Fibroblast of mammary gland (primary cell): ENCODE measurements around the gene DNAJC1.
A peak's percentile ranks its signal among the peaks of the same experiment; 100 is the strongest.
"Not testable (repeated sequence)": the region's sequence is repeated elsewhere in the genome, so short reads cannot be mapped to it uniquely, and the experiment has no call there.

Source experiments
- DNase-seq: peaks from one replicate; pipeline ENCODE4 v3.0.0-alpha.2; 2010; ENCODE audit warnings: low read depth
- H3K4me3 ChIP-seq: 2 replicates; pipeline ENCODE4 v1.5.1; 2011; ENCODE audit warnings: low read depth, mild to moderate bottlenecking, low read length, moderate library complexity; ENCODE audit not compliant: control insufficient read depth
- CTCF ChIP-seq: conservative IDR thresholded peaks from 2 replicates; pipeline ENCODE4 v1.5.1; 2011; ENCODE audit warnings: low read depth, low read length, inconsistent platforms; ENCODE audit not compliant: control insufficient read depth, insufficient read depth

The DNAJC1 gene

GRCh38 chr10:21720090-21720489, 283.4 kb downstream of the DNAJC1 start:
- H3K4me3 ChIP-seq: no peak overlapping the region
- peak; percentile 49 for DNase-seq
- TF ChIP-seq CTCF: no peak

- DNase-seq: no peak
- no peak for TF ChIP-seq CTCF
- no peak overlapping the region for H3K4me3 ChIP-seq
These were observed 284.0 kb downstream of the DNAJC1 start for GRCh38 chr10:21719502-21719901.

GRCh38 chr10:21717437-21718054, 286.0 kb downstream of the DNAJC1 start:
- not testable (repeated sequence) for H3K4me3 ChIP-seq, DNase-seq

- TF ChIP-seq CTCF: no peak
- DNase-seq: no peak
- no peak overlapping the region for H3K4me3 ChIP-seq
These were observed 287.9 kb downstream of the DNAJC1 start for GRCh38 chr10:21715531-21716195.

GRCh38 chr10:21712975-21713374, 290.6 kb downstream of the DNAJC1 start:
- no peak for TF ChIP-seq CTCF
- no peak overlapping the region for H3K4me3 ChIP-seq
- DNase-seq: no peak

- TF ChIP-seq CTCF: no peak
- H3K4me3 ChIP-seq: no peak overlapping the region
- no peak for DNase-seq
These were observed 296.0 kb downstream of the DNAJC1 start for GRCh38 chr10:21707498-21707897.
